Measurements from ENCODE around the gene TRAPPC6A. TPM values are rescaled to one million over a fixed set of nuclear protein-coding genes. Genes with fewer than 3 reads are reported as not detected.

The TRAPPC6A gene
- total RNA-seq, 1 donor from 2014 or later, result 13.7 TPM

DNA sequence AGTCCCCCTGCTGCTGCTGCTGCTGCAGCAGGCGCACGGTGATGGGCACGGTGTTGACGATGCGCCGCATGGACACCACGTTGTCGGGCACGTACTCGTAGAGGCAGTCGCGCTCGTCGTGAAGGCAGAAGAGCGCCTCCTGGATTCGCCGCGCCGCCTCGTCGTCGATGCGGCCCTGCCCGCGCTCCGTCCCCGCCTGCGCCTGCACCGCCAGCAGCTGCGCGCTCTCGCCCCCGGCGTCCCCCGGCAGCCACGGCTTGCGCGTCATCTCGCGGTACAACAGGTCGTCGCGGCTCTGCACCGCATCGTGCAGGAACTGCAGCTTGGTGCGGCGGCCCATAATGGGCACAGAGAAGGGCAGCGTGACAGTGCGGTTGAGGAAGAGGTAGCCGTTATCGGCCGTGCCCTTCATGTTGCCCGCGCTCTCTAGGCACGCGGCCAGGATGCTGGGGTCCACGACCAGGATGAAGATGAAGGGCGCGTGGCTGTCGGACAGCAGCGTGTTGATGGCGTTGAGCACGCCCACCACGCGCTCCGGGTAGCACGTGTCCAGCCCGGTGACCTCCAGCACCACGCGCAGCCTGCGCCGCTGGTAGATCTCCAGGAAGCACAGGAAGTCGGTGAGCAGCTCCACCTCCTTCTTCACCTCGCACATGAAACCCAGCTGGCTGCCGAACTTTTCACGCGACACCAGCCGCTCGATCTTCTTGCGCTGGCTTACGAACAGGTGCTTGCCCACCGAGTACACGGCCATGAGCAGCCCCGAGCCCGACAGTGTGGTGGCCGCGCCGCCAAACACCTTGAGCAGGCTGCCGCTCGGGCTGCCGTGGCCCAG, 25.3 kb downstream of the TRAPPC6A start:
- intact Hi-C loops (cut with micrococcal nuclease), result no loop called here

DNA sequence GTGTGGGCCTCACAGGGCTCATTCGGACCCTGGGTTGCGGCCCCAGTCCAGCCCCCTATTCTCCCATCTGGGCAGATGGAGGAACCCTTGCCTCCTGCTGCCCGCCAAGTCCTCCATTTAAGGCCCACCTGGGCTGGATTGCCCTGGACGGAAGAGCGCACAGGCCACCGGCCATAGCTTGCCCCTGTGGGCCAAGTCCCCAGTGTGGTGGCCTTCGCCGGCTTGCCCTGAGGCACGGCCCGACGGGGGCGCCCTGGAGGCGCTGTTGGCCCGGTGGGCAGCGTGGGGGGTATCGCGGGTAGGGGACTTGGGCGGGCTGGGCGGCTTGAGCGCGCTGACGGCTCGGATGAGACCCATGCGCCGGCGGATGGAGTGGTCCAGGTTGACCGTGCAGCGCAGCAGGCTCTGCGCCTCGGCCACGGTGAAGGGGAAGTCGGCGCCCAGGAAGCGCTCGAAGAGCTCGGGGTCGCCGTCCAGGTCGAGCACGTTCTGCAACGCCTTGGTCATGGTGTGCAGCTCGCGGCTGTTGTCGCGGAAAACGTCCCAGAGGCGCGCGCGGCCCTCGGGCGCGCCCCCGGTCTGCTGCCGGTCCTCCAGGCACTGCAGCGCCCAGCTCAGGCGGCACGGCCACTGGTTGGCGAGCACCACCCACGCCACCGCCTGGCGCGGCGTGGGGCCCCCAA, 26.1 kb downstream of the TRAPPC6A start:
- no peak for DNase-seq
- intact Hi-C loops (cut with micrococcal nuclease), result no loop called here

More for the DNA sequence above, 25.3 kb downstream of the TRAPPC6A start:
- peak; percentile 64 for DNase-seq
- ATAC-seq, result peak; percentile 60

GRCh38 chr19:45151320-45151719, 26.7 kb downstream of the TRAPPC6A start:
- DNase-seq, result no peak
- intact Hi-C loops (cut with micrococcal nuclease), result no loop called here
- no peak for ATAC-seq

More for the DNA sequence above, 26.1 kb downstream of the TRAPPC6A start:
- no peak for ATAC-seq

DNA sequence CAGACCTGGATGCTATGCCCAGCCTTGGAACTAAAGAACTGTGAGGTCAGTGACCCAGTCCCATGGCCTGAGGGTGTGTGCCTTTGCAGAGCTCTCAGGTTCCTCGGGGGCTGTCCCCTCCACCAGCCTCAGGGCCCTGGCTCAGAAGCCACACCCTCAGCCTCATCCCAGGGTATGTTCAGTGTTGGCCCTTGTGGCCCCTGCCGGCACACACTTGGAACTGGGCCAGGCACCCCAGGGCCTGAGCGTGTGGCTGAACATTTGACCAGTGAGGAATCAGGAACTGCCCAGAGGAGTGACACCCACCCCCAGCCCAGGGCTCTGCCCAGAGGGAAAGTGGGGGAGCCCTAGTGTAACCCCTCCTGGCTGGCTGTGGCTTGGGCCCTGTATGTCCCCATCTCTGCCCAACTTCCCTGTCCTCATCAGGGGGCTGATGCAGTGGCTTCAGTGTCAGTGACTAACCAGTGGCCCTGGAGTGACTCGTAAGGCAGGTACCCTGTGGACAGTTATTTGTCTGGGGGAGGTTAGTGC, 27.2 kb downstream of the TRAPPC6A start:
- intact Hi-C loops (cut with micrococcal nuclease), result no loop called here
- DNase-seq (no peak), ATAC-seq (no peak)

DNA sequence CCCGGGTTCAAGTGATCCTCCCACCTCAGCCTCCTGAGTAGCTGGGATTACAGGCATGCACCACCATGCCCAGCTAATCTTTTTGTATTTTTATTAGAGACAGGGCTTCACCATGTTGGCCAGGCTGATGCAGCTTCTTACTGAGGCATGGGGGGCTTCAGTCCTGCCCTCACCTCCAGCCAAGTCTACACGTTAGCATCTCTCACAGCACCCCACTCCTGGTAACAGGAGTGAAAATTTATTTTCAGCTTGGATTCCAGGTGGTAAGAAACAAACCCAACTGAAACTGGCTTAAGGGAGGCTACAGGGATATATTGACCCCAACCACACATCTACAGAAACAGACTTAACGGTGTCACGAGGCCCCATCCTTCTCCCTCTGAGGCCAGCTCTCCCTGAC, 27.9 kb downstream of the TRAPPC6A start:
- intact Hi-C loops (cut with micrococcal nuclease), result no loop called here
- DNase-seq (no peak), ATAC-seq (no peak)

DNA sequence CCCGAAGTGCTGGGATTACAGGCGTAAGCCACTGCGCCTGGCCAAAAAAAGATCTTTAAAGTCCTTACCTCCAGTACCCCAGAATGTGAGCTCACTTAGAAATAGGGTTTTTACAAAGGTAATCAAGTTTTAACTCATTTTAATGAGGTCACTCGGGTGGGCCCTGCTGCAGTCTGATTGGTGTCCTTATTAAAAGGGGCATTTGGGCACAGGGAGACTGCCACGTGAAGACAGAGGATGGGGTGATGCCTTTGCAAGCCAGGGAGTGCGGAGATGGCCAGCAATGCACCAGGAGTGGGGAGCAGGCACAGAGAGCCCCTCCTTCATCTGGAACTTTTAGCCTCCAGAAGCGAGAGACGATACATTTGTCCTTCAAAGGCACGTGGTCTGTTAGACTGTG, 28.9 kb downstream of the TRAPPC6A start:
- DNase-seq (no peak), ATAC-seq (no peak)
- intact Hi-C loops (cut with micrococcal nuclease), result no loop called here

DNA sequence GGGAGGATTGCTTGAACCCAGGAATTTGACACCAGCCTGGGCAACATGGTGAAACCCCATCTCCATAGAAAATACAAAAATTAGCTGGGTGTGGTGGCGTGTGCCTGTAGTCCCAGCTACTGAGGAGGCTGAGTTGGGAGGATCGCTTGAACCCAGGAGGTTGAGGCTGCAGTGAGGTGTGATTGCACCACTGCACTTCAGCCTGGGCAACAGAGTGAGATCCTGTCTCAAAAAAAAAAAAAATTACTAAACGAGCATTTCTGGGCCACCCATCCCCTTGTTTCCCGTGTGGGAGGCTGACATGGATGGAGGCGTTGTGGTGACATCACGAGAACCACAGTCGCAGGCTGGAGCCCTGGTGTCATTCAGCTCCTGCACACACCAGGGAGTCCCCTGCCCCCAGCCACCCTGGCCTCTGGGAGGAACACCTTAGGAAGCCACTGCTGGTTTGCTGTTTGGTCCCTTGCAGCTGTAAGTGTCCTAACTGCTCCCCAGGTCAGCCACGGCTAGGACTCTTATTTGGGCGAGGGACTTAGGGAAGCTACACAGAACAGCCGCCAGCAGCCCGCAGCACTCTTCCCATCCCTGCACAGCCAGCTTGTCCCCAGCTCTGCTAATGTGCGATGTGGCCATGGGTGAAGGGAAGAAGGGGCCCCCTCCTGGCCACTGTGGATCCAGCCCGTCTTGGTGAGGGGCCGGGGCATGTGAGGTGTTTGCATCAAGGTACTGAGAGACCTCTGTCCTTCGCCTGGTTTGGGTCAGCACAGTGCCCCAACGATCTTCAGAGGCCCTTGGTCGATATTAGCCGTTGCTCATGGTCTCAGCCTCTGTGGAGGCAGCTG, 30.0 kb downstream of the TRAPPC6A start:
- intact Hi-C loops (cut with micrococcal nuclease), result no loop called here
- ATAC-seq, result no peak
- no peak for DNase-seq

DNA sequence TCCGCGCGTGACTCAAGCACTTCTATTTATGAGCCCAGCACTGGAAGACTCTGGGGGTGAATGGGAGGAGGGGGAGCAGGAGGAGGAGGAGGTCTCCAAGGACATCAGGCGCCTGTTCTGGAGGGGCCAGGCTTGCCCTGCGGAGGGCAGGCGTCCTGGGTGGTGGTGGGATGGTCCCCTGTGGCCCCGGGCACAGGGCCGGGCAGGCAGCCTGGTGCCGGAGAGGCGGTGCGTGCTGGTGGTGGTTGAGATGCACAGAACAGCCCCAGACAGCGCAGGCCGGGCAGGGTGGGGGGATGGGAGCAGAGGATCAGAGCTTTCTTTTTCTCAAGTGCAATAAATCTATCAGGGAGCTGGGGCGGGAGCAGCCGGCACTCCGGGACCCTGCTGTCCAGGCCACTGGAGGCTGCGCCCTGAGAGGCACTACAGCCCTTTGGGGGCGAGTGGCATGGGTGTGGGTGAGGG, 31.3 kb downstream of the TRAPPC6A start:
- intact Hi-C loops (cut with micrococcal nuclease), result no loop called here
- ATAC-seq (no peak), DNase-seq (no peak)

DNA sequence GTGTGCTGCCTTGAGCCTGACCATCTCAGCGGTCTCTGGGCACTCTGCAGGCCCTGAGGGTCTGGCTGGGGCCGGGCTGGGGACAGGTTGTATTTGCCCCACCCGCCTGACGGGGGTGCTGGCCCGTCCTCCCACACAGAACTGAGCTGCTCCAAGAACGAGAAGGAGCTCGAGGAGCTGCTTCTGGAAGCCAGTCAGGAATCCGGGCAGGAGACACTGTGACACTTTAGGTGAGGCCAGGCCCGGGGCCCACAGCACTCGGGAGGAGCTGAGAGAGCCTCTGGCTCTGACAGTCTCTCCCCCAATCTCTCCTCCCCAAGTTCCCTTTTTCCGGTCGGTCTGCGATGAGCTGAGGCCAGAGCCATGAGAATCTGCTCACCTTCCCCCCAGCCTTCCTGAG, 31.8 kb downstream of the TRAPPC6A start:
- no peak for ATAC-seq
- intact Hi-C loops (cut with micrococcal nuclease), result no loop called here

DNA sequence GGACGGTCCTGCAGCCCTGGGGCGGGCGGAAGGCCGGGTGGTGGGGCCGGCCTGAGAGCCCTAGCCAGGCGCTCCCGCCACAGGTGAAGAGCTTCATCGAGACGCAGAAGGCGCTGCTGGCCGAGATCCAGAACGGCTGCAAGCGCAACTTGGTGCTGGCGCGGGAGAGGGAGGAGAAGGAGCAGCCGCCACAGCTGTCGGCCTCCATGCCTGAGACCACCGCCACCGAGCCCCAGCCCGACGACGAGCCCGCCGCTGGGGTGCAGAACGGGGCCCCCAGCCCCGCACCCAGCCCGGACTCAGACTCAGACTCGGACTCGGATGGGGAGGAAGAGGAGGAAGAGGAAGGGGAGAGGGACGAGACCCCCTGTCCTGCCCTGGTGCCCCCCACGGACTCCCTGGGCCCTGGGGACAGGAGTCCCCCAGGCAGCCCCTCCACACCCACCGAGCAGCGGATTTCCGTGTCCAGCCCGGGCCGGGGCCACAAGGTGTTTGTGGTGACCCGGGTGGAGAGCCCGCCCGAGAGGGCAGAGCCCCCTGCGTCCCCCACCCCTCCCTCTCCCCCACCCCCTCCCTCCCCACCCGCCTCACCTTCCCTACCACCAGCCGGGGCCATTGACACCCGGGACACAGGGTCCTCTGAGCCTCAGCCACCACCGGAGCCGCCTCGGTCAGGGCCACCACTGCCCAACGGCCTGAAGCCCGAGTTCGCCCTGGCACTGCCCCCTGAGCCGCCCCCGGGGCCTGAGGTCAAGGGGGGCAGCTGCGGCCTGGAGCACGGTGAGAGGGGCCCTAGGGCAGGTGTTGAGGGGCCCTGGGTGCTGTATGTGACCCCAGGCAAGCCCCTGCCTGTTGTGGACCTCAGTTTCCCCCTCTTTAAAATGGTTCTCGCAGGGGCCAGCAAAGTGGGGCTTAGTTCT, 32.5 kb downstream of the TRAPPC6A start:
- no peak for DNase-seq
- no peak for ATAC-seq
- intact Hi-C loops (cut with micrococcal nuclease), result no loop called here

More for the DNA sequence above, 31.8 kb downstream of the TRAPPC6A start:
- DNase-seq, result no peak

- intact Hi-C loops (cut with micrococcal nuclease), result no loop called here
- no peak for ATAC-seq
- DNase-seq, result no peak
Observed at GRCh38 chr19:45144431-45145269, 33.4 kb downstream of the TRAPPC6A start.

- intact Hi-C loops (cut with micrococcal nuclease), result no loop called here
- DNase-seq (no peak), ATAC-seq (no peak)
Observed at GRCh38 chr19:45142726-45143110, 35.3 kb downstream of the TRAPPC6A start.

DNA sequence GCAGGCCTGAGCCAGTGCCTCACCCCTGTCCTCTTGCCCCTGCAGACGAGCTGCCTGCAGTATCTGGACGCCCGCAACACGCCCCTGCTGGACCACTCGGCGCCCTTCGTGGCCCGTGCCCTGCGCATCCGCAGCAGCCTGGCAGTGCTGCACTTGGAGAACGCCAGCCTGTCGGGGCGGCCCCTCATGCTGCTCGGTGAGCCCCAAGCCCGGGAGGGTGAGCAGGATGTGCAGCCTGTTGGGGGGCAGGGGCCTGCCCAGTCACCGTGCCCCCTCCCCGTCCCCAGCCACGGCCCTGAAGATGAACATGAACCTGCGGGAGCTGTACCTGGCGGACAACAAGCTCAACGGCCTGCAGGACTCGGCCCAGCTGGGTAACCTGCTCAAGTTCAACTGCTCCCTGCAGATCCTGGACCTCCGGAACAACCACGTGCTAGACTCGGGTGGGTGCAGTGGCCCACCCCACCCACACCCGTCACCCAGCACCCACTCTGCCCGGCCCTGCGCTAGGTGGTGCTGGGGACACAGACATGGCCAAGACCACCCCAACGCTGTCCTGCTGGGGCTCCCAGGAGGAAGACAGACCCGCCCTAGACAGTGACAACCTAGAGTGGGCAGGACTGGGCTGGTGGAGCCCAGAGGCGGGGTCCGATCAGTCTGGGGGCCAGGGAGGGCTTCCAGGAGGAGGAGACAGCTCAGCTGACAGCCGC, 35.9 kb downstream of the TRAPPC6A start:
- no peak for DNase-seq
- ATAC-seq, result no peak
- intact Hi-C loops (cut with micrococcal nuclease), result no loop called here

DNA sequence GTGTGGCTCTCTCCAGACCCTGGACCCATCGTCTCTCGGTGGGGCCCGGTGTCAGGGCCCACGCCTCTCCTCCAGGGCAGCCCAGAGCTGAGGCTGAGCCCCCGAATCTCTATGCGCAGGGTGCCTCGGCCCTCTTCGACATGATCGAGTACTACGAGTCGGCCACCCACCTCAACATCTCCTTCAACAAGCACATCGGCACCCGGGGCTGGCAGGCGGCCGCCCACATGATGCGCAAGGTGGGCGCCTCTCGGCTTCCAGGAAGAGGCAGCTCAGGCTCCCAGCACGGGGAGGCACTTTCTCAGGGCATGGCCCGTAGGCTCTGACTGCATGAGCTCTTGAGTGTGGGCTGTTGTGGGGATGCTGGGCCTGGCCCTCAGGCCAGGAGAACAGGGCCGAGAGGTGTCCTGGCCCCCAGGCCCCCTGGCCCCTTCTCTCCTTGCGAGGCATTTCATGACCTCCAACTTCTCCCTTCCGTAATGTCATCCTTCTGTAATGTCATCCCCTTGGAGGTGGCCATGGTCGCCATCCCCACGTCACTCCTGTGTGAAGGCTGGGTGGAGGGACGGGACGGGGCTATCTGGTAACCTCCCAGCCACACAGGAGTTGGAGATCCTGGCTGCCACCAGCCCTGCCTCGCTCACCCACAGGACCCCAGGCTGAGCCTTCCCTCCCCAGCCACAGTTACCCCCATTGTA, 36.7 kb downstream of the TRAPPC6A start:
- ATAC-seq (no peak), DNase-seq (no peak)
- intact Hi-C loops (cut with micrococcal nuclease), result no loop called here

- intact Hi-C loops (cut with micrococcal nuclease), result no loop called here
- no peak for ATAC-seq
- DNase-seq, result no peak
Observed at GRCh38 chr19:45140533-45140932, 37.5 kb downstream of the TRAPPC6A start.

GRCh38 chr19:45140144-45140503, 37.9 kb downstream of the TRAPPC6A start:
- DNase-seq (no peak), ATAC-seq (no peak)
- intact Hi-C loops (cut with micrococcal nuclease), result no loop called here
